ENCODE results near the gene SNX8.

Gene SNX8

DNA sequence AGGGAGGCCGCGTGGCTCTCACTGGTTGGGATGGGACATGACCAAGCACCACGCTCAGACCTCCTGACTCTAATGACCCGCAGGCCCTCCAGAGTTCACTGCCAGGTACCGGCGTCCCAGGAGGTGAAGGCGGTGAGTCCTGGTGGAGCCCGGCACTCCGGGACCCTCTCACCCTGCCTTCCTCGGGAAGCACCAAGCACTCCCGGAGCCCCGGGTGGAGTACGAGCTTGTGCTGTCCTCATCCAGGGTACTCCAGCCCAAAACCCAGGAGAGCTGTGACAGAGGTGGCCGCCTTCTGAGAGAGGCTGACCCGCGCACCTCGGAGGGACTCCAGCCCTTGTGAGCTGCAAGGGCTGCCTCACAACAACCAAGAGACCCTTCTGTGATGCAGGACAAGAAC lies 90.9 kb downstream of the SNX8 start:
- no peak for DNase-seq (ENCODE audit: low read depth)
- H3K4me3 ChIP-seq (replicated peaks; ENCODE audit: low read depth, low read length): no peak overlapping the region
- TF ChIP-seq, protein P1, sequence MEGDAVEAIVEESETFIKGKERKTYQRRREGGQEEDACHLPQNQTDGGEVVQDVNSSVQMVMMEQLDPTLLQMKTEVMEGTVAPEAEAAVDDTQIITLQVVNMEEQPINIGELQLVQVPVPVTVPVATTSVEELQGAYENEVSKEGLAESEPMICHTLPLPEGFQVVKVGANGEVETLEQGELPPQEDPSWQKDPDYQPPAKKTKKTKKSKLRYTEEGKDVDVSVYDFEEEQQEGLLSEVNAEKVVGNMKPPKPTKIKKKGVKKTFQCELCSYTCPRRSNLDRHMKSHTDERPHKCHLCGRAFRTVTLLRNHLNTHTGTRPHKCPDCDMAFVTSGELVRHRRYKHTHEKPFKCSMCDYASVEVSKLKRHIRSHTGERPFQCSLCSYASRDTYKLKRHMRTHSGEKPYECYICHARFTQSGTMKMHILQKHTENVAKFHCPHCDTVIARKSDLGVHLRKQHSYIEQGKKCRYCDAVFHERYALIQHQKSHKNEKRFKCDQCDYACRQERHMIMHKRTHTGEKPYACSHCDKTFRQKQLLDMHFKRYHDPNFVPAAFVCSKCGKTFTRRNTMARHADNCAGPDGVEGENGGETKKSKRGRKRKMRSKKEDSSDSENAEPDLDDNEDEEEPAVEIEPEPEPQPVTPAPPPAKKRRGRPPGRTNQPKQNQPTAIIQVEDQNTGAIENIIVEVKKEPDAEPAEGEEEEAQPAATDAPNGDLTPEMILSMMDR (IDR thresholded peaks at IDR 0.05; ENCODE audit: low read length, missing control alignments): no peak

DNA sequence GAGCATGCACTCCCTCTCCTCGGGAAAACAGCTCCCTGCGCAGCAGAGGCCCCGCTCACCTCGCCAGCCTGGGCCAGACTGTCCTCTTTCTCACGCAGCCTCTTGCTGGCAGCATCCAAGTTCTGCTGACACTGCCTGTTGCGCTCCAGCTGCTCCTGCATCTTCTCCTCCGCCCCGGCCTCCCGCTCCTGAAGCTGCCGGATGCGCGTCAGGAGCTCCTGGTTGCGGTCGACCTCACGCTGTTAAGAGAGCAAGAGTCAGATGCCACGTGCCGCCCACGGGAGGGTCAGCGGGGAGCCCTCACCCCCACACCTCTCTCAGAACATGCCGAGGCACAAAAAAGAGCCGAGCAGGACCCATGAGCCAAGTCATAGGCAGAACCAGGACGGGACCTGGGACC lies 91.7 kb downstream of the SNX8 start:
- TF ChIP-seq, protein P1 (IDR thresholded peaks at IDR 0.05; ENCODE audit: low read length, missing control alignments): no peak
- H3K4me3 ChIP-seq (replicated peaks; ENCODE audit: low read depth, low read length): no peak overlapping the region
- no peak for DNase-seq (ENCODE audit: low read depth)

DNA sequence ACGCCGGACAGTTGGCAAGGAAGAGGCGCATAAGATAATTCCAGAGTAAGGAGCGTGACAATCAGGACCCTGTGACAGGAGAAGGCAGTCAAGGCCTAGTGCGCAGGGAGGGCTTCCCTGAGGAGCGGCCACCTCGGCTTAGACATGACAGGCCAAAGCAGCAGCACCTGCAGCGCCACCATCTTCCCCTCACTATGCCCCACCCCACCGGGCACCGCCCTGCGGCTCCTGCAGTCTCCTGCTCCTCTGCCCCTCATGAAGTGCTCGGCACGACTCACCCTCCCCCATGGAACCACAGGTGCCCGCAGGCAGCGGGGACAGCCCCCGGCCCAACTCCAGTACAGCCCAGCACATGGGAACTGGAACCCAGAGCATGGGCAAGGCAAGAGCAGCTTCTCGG lies 93.3 kb downstream of the SNX8 start:
- TF ChIP-seq, protein P1 (IDR thresholded peaks at IDR 0.05; ENCODE audit: low read length, missing control alignments): no peak
- no peak for DNase-seq (ENCODE audit: low read depth)
- no peak overlapping the region for H3K4me3 ChIP-seq (replicated peaks; ENCODE audit: low read depth, low read length)

DNA sequence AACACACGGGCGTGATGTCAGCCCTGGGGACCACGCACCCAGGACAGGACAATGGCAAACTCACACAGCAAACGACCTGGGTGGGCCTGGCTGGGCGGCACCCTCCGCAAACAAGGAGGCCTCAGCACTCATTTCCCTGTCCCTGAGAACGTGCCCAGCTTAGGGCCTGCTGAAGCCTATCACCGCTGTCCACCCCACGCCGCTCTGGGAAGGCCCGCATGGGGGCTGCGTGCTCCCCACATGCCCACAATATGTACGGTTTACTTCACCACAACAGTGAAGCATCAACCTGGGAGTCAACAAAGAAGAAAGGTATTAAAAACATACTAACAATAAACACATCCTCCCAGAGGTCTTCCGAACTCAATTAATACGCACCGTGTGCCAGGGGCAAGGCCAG lies 93.7 kb downstream of the SNX8 start:
- H3K4me3 ChIP-seq (replicated peaks; ENCODE audit: low read depth, low read length): no peak overlapping the region

DNA sequence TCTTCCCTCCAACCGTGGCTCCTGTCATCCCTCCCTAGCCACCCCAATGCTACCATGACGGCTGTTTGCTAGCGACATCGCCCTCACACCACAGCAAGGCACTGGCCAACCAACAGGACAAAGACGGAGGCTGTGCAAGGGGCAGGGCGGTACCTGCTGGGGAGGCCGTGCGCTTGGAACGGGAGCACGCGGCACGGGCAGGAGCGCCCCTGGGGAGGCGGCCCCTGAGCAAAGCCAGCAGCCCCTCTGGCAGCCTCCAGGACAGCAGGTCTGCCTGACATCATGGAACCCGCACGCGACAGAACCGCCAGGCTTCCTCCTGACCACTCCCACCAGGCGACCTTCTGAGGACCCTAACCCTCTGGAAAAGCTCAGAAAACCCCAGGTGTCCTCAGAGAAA lies 94.2 kb downstream of the SNX8 start:
- TF ChIP-seq, protein P1 (IDR thresholded peaks at IDR 0.05; ENCODE audit: low read length, missing control alignments): no peak
- no peak for DNase-seq (ENCODE audit: low read depth)
- no peak overlapping the region for H3K4me3 ChIP-seq (replicated peaks; ENCODE audit: low read depth, low read length)

More for the DNA sequence above, 93.7 kb downstream of the SNX8 start:
- TF ChIP-seq, protein P1 (IDR thresholded peaks at IDR 0.05; ENCODE audit: low read length, missing control alignments): no peak
- no peak for DNase-seq (ENCODE audit: low read depth)

DNA sequence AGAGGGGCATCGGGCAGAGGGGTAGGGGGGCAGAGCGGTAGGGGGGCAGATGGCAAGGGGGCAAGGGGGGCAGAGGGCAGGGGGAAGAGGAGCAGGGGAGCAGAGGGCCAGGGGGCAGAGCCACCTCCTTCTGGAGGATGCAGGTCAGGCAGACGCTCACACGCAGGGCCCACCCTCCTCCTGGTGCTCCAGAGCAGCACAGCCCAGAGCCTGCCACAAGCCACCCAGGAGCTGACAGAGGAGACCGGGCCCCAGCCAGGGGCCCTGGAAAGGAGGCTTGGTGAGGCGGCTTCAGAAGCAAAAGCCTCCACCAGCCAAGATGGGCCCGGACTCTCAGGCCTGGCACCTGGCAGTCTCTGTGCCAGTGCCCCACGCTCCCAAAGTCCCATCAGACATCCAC lies 94.6 kb downstream of the SNX8 start:
- no peak for DNase-seq (ENCODE audit: low read depth)
- H3K4me3 ChIP-seq (replicated peaks; ENCODE audit: low read depth, low read length): no peak overlapping the region
- TF ChIP-seq, protein P1 (IDR thresholded peaks at IDR 0.05; ENCODE audit: low read length, missing control alignments): no peak

DNA sequence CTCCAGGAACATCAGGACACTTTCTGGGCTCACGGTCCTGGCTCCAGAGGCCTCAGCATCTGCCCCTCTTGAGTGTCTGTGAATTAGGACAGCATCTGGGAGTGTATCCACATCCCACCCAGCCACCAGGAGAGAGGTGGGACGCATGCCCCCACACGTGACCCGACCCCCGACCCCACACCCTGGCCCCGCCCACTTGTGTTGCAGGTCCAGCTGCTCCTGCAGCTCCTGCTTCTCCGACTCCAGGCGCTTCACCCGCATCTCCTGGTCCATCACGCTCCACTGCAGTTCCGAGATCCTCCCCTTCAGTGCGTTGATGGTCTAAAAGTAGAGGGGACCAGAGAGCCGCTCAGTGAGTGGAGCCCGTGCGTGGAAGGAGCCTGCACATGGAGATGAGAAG lies 95.1 kb downstream of the SNX8 start:
- TF ChIP-seq, protein P1 (IDR thresholded peaks at IDR 0.05; ENCODE audit: low read length, missing control alignments): no peak
- DNase-seq (ENCODE audit: low read depth): no peak
- no peak overlapping the region for H3K4me3 ChIP-seq (replicated peaks; ENCODE audit: low read depth, low read length)

All from fibroblast of pulmonary artery (primary cell).